Endothelial cell of umbilical vein (primary cell): Measurements from ENCODE around the gene RCVRN.

Experiments used
- CTCF ChIP-seq, 2 donors: IDR thresholded peaks; 1 replicate in 1 of 2; 2 replicates in 1 of 2; pipeline ENCODE4 v1.5.1; 2011; ENCODE audit warnings: low read length in 2 of 2, mild to moderate bottlenecking in 2 of 2, moderate library complexity in 2 of 2, control low read depth in 1 of 2, inconsistent platforms in 1 of 2, low read depth in 1 of 2; ENCODE audit not compliant: insufficient read depth in 1 of 2; ENCODE audit errors: extremely low read depth in 1 of 2
- EZH2 ChIP-seq: IDR thresholded peaks from 2 replicates; pipeline ENCODE4 v1.6.1; 2012; ENCODE audit warnings: borderline replicate concordance, low read depth, mild to moderate bottlenecking, moderate library complexity, low read length, inconsistent platforms; ENCODE audit not compliant: severe bottlenecking
- POLR2A ChIP-seq: IDR thresholded peaks from 2 replicates; pipeline ENCODE4 v1.6.1; 2012; ENCODE audit warnings: low read depth, mild to moderate bottlenecking, control low read depth, low read length

- TF ChIP-seq CTCF (IDR thresholded peaks at IDR 0.05; ENCODE audit: extremely low read depth in 1 of 2, insufficient read depth in 1 of 2, low read depth in 1 of 2, low read length in 2 of 2): no peak
- TF ChIP-seq EZH2: no peak
- TF ChIP-seq POLR2A: no peak
These were observed 1.5 kb upstream of the RCVRN start for GRCh38 chr17:9906616-9907015.
